ENCODE results near the gene SMCHD1. TPM values are rescaled to one million over a fixed set of nuclear protein-coding genes. Genes with fewer than 3 reads are reported as not detected.
A peak's percentile ranks its signal among the peaks of the same experiment; 100 is the strongest.
"Not testable (repeated sequence)": the region's sequence is repeated elsewhere in the genome, so short reads cannot be mapped to it uniquely, and the experiment has no call there.

Gene SMCHD1
- total RNA-seq, 2 experiments from 2014 or later = 137 to 142 TPM

GRCh38 chr18:2845172-2845571 lies 189.6 kb downstream of the SMCHD1 start:
- no peak overlapping the region for H3K27ac Mint-ChIP-seq
- H3K4me3 Mint-ChIP-seq = no peak overlapping the region
- H3K27me3 Mint-ChIP-seq (ENCODE audit: low read depth) = peaks cover 49% of the 10 kb centered on the region
- no peaks in the 10 kb centered on the region for H3K9me3 Mint-ChIP-seq (ENCODE audit: insufficient read depth)
- no peaks in the 10 kb centered on the region for H3K36me3 Mint-ChIP-seq (ENCODE audit: low read depth)
- peaks cover 15% of the 10 kb centered on the region for H3K4me1 Mint-ChIP-seq (ENCODE audit: low read depth)
- ChIA-PET POLR2A (no interaction called here), CTCF (interaction anchor here (1.2 kb wide), 1 partner anchor 38 kb away, joined by 3 read pairs; no protein-coding TSS in a partner anchor)
- no peak for ATAC-seq
- DNase-seq = no peak

GRCh38 chr18:2846636-2847316 lies 191.2 kb downstream of the SMCHD1 start, which contains the start of gene EMILIN2:
EMILIN2 (plus strand) TSS chr18:2847006; CDS start chr18:2847189, 183 bp downstream.
- Mint-ChIP-seq H3K9me3 (ENCODE audit: insufficient read depth) (no peaks in the 10 kb centered on the region), H3K36me3 (ENCODE audit: low read depth) (no peaks in the 10 kb centered on the region), H3K4me3 (peak within 1 kb of the TSS; percentile 72), H3K27ac (no peak within 1 kb of the TSS), H3K4me1 (ENCODE audit: low read depth) (peaks cover 15% of the 10 kb centered on the region), H3K27me3 (ENCODE audit: low read depth) (peaks cover 48% of the 10 kb centered on the region)
- ChIA-PET POLR2A (no interaction called here), CTCF (interaction anchor here (1.1 to 1.2 kb wide), 2 partner anchors 37 to 302 kb away, joined by 3 read pairs; no protein-coding TSS in a partner anchor)
- peak; percentile 53 for ATAC-seq
- DNase-seq = peak; percentile 45

DNA sequence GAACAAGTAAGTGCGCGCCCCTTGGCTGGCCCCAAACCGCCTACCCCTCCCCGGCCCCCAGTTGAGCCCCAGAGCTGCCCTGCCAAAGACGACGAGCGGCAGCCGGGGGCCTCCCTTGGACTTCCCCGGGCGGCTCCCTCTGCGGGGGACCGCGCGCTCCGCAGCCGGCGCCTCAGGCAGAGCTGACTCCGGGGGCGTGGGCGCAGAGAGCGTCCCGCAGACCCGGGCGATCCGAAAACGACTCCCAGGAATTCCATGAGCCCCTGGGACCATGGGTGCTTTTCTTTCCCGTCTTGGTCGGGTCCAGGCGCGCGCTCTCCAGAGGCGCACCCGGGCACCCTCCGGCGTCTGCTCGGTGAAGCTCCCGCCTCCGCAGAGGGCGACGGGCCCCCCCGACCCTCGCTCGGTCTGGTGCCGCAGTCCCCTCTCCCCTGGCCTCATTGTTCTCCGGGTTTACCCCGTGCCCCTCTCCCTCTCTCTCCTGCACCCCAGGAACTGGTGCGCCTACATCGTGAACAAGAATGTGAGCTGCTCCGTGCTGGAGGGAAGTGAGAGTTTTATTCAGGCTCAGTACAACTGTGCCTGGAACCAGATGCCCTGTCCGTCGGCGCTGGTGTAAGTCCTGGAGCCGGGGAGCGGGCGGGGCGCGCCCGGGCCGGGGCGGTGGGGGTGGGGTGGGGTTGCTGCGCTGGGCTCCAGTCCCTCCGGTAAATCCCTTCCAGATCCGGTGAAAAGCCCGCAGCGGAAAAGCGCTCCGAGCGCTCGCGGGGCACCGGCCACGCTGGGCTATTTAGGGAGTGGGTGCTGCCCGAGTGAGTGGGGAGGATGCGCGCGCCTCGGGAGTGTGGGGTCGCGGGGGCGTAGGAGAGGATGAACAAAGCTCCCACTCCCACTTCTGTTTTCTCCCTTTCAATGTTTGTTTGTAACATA lies 192.1 kb downstream of the SMCHD1 start:
- Mint-ChIP-seq H3K4me1 (ENCODE audit: low read depth) (peaks cover 15% of the 10 kb centered on the region), H3K9me3 (ENCODE audit: insufficient read depth) (no peaks in the 10 kb centered on the region), H3K27me3 (ENCODE audit: low read depth) (peaks cover 48% of the 10 kb centered on the region), H3K4me3 (peak overlapping the region; percentile 72), H3K36me3 (ENCODE audit: low read depth) (no peaks in the 10 kb centered on the region), H3K27ac (no peak overlapping the region)
- ChIA-PET CTCF (no interaction called here), POLR2A (interaction anchor here (1.4 kb wide), 1 partner anchor 399 kb away, joined by 3 read pairs; no protein-coding TSS in a partner anchor)
- peak; percentile 71 for ATAC-seq
- peak; percentile 27 for DNase-seq

GRCh38 chr18:2848247-2849246 lies 193.0 kb downstream of the SMCHD1 start:
- Mint-ChIP-seq H3K36me3 (ENCODE audit: low read depth) (no peaks in the 10 kb centered on the region), H3K4me3 (peak overlapping the region; percentile 72), H3K4me1 (ENCODE audit: low read depth) (peaks cover 15% of the 10 kb centered on the region), H3K27ac (no peak overlapping the region), H3K9me3 (ENCODE audit: insufficient read depth) (no peaks in the 10 kb centered on the region), H3K27me3 (ENCODE audit: low read depth) (peaks cover 46% of the 10 kb centered on the region)
- ChIA-PET CTCF (no interaction called here), POLR2A (interaction anchor here (1.4 kb wide), 1 partner anchor 398 kb away, joined by 3 read pairs; no protein-coding TSS in a partner anchor)
- ATAC-seq (no peak), DNase-seq (no peak)

GRCh38 chr18:2850816-2851215 lies 195.3 kb downstream of the SMCHD1 start:
- Mint-ChIP-seq H3K4me1 (ENCODE audit: low read depth) (peaks cover 15% of the 10 kb centered on the region), H3K4me3 (no peak overlapping the region), H3K9me3 (ENCODE audit: insufficient read depth) (no peaks in the 10 kb centered on the region), H3K27ac (no peak overlapping the region), H3K36me3 (ENCODE audit: low read depth) (no peaks in the 10 kb centered on the region), H3K27me3 (ENCODE audit: low read depth) (peaks cover 34% of the 10 kb centered on the region)
- DNase-seq (no peak), ATAC-seq (no peak)
- POLR2A ChIA-PET = no interaction called here
- CTCF ChIA-PET = no interaction called here

- H3K27ac Mint-ChIP-seq = no peak overlapping the region
- no peaks in the 10 kb centered on the region for H3K36me3 Mint-ChIP-seq (ENCODE audit: low read depth)
- ChIA-PET POLR2A (no interaction called here), CTCF (no interaction called here)
- no peaks in the 10 kb centered on the region for H3K9me3 Mint-ChIP-seq (ENCODE audit: insufficient read depth)
- H3K27me3 Mint-ChIP-seq (ENCODE audit: low read depth) = peaks cover 35% of the 10 kb centered on the region
- ATAC-seq = no peak
- H3K4me1 Mint-ChIP-seq (ENCODE audit: low read depth) = peaks cover 12% of the 10 kb centered on the region
- H3K4me3 Mint-ChIP-seq = no peak overlapping the region
- no peak for DNase-seq
These were observed 196.2 kb downstream of the SMCHD1 start for GRCh38 chr18:2851771-2852170.

GRCh38 chr18:2852460-2852859 lies 196.9 kb downstream of the SMCHD1 start:
- H3K9me3 Mint-ChIP-seq (ENCODE audit: insufficient read depth); POLR2A ChIA-PET; ATAC-seq; DNase-seq; H3K36me3 Mint-ChIP-seq (ENCODE audit: low read depth); H3K27ac Mint-ChIP-seq; CTCF ChIA-PET; H3K4me3 Mint-ChIP-seq: not testable (repeated sequence)
- Mint-ChIP-seq H3K4me1 (ENCODE audit: low read depth) (peaks cover 12% of the 10 kb centered on the region), H3K27me3 (ENCODE audit: low read depth) (peaks cover 36% of the 10 kb centered on the region)

DNA sequence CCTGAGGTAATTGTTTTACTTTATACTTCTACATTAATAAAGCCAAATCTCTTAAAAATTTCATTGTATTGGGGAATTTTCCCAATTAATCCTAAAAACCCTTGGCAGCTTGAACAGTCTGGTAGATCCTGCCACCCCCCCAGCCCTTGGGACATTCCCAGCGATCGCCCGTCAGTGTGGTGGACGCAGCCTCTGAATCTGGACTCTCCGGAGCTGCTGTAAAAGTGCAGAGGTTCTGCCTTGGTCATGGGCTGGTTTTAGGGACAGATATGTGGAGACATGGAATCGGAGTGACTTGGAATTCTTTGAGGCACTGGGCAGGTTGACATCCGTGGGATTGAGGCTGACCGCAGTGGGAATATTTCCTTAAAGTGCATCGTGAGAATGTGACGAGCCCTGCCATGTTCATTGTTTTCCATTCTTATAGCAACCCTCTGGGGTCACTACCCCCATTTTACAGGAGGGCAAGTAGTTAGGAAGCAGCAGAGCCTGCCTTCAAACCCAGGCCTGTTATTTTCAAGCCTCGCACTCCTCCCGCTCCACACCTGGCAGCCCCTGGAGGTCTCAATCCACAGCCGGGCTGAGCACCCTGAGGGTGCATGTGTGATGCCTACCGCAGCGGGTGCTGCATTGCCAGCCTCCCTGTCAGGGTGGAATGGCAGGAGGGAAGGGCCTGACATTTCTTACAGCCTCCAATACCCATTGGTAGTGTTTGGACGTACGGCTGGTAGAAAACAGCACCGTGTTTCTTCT lies 197.8 kb downstream of the SMCHD1 start:
- Mint-ChIP-seq H3K4me1 (ENCODE audit: low read depth) (peaks cover 5% of the 10 kb centered on the region), H3K9me3 (ENCODE audit: insufficient read depth) (no peaks in the 10 kb centered on the region), H3K27me3 (ENCODE audit: low read depth) (peaks cover 31% of the 10 kb centered on the region), H3K4me3 (no peak overlapping the region), H3K36me3 (ENCODE audit: low read depth) (no peaks in the 10 kb centered on the region), H3K27ac (no peak overlapping the region)
- CTCF ChIA-PET = no interaction called here
- DNase-seq (no peak), ATAC-seq (no peak)
- POLR2A ChIA-PET = no interaction called here

GRCh38 chr18:2853926-2854664 lies 198.6 kb downstream of the SMCHD1 start:
- no peak overlapping the region for H3K27ac Mint-ChIP-seq
- ChIA-PET CTCF (no interaction called here), POLR2A (no interaction called here)
- no peaks in the 10 kb centered on the region for H3K9me3 Mint-ChIP-seq (ENCODE audit: insufficient read depth)
- ATAC-seq (no peak), DNase-seq (no peak)
- H3K36me3 Mint-ChIP-seq (ENCODE audit: low read depth) = no peaks in the 10 kb centered on the region
- peaks cover 23% of the 10 kb centered on the region for H3K27me3 Mint-ChIP-seq (ENCODE audit: low read depth)
- peaks cover 2% of the 10 kb centered on the region for H3K4me1 Mint-ChIP-seq (ENCODE audit: low read depth)
- H3K4me3 Mint-ChIP-seq = no peak overlapping the region
